Tibial nerve (tissue), 3 donors: ENCODE results near the gene ASTL.

Experiments
- CTCF ChIP-seq, 5 experiments: fragments of 200-600 bp in 3 of 5; fragments of 450-650 bp in 2 of 5; sonication (generic) in 3 of 5; IDR thresholded peaks; one replicate each; pipeline ENCODE4 v1.5.1; 2016 to 2019; ENCODE audit warnings: antibody characterized with exemption in 5 of 5, mild to moderate bottlenecking in 3 of 5, moderate library complexity in 2 of 5
- POLR2A ChIP-seq, 2 donors: fragments of 450-650 bp; IDR thresholded peaks; one replicate each; pipeline ENCODE4 v1.6.1; 2017; ENCODE audit warnings: antibody characterized with exemption in 2 of 2, mild to moderate bottlenecking in 2 of 2, moderate library complexity in 2 of 2

GRCh38 chr2:96111257-96111640, 27.1 kb downstream of the ASTL start:
- TF ChIP-seq CTCF (IDR thresholded peaks at IDR 0.05): no peak
- TF ChIP-seq POLR2A (IDR thresholded peaks at IDR 0.05): no peak
